Suprapubic skin (tissue), 4 donors: ENCODE data around the gene TMEM174. TPM values are rescaled to one million over a fixed set of nuclear protein-coding genes. Genes with fewer than 3 reads are reported as not detected.

ENCODE experiments used
- DNase-seq, 2 donors: peaks; one replicate each; pipeline ENCODE4 v3.0.0-alpha.2; 2019; ENCODE audit warnings: low spot score in 2 of 2
- H3K27ac ChIP-seq: fragments of 200-600 bp; sonication (generic); one replicate; pipeline ENCODE4 v1.5.1; 2019
- H3K27me3 ChIP-seq: fragments of 200-600 bp; sonication (generic); one replicate; pipeline ENCODE4 v1.5.1; 2019
- H3K36me3 ChIP-seq: fragments of 200-600 bp; sonication (generic); one replicate; pipeline ENCODE4 v1.5.1; 2019
- H3K4me1 ChIP-seq: fragments of 200-600 bp; sonication (generic); one replicate; pipeline ENCODE4 v1.5.1; 2019
- H3K4me3 ChIP-seq: fragments of 200-600 bp; sonication (generic); one replicate; pipeline ENCODE4 v1.5.1; 2019; ENCODE audit warnings: mild to moderate bottlenecking
- H3K9me3 ChIP-seq: fragments of 200-600 bp; sonication (generic); one replicate; pipeline ENCODE4 v1.5.1; 2019
- CTCF ChIP-seq, 2 donors: fragments of 200-600 bp in 1 of 2; fragments of 450-650 bp in 1 of 2; sonication (generic) in 1 of 2; IDR thresholded peaks; one replicate each; pipeline ENCODE4 v1.5.1; 2016 to 2019; ENCODE audit warnings: antibody characterized with exemption in 2 of 2, mild to moderate bottlenecking in 1 of 2, moderate library complexity in 1 of 2
- EP300 ChIP-seq: sonication (generic); formaldehyde crosslinking; IDR thresholded peaks from one replicate; pipeline ENCODE4 v1.6.1; 2017; ENCODE audit warnings: antibody characterized with exemption
- POLR2A ChIP-seq, 2 donors: fragments of 450-650 bp; IDR thresholded peaks; one replicate each; pipeline ENCODE4 v1.6.1; 2017; ENCODE audit warnings: antibody characterized with exemption in 2 of 2, mild to moderate bottlenecking in 2 of 2, moderate library complexity in 2 of 2
- POLR2AphosphoS5 ChIP-seq, 3 donors: sonication (generic); formaldehyde crosslinking; IDR thresholded peaks; one replicate each; pipeline ENCODE4 v1.6.1; 2017; ENCODE audit warnings: antibody characterized with exemption in 3 of 3
- WGBS: methylation state at CpG from one replicate; pipeline ENCODE4 v1.1.5; 2018; 5-methylcytosine and 5-hydroxymethylcytosine counted together
- total RNA-seq, 4 donors: library from RNA; depleted of rRNA; stranded (reverse); fragments of >200 nt; gene quantifications; one replicate each; pipeline ENCODE4 v1.1.0, GENCODE V29; 2016

Gene TMEM174
- total RNA-seq, 4 donors from 2014 or later, result not detected

- Histone ChIP-seq H3K27ac (no peak overlapping the region), H3K36me3 (no peaks in the 10 kb centered on the region), H3K4me3 (no peak overlapping the region), H3K27me3 (peaks cover 26% of the 10 kb centered on the region), H3K4me1 (no peaks in the 10 kb centered on the region), H3K9me3 (no peaks in the 10 kb centered on the region)
- DNase-seq, result no peak
- TF ChIP-seq POLR2A (IDR thresholded peaks at IDR 0.05) (no peak), POLR2AphosphoS5 (IDR thresholded peaks at IDR 0.05) (no peak), CTCF (IDR thresholded peaks at IDR 0.05) (no peak)
- 60% methylated on average over 6 of the region's 9 CpGs for WGBS
Measured at GRCh38 chr5:73183481-73183891, 10.5 kb downstream of the TMEM174 start.

GRCh38 chr5:73186976-73187375 is 14.0 kb downstream of the TMEM174 start:
- TF ChIP-seq POLR2A (IDR thresholded peaks at IDR 0.05) (no peak), CTCF (IDR thresholded peaks at IDR 0.05) (no peak), EP300 (no peak), POLR2AphosphoS5 (IDR thresholded peaks at IDR 0.05) (no peak)

GRCh38 chr5:73188764-73189531 is 16.0 kb downstream of the TMEM174 start:
- Histone ChIP-seq H3K27me3 (peaks cover 8% of the 10 kb centered on the region), H3K4me3 (no peak overlapping the region), H3K4me1 (no peaks in the 10 kb centered on the region), H3K27ac (no peak overlapping the region), H3K9me3 (no peaks in the 10 kb centered on the region), H3K36me3 (no peaks in the 10 kb centered on the region)
- no peak for TF ChIP-seq CTCF (IDR thresholded peaks at IDR 0.05)
- no peak for TF ChIP-seq POLR2AphosphoS5 (IDR thresholded peaks at IDR 0.05)
- no peak for TF ChIP-seq POLR2A (IDR thresholded peaks at IDR 0.05)
- 81% methylated on average over 2 of the region's 2 CpGs for WGBS
- DNase-seq, result no peak

More at GRCh38 chr5:73186976-73187375, 14.0 kb downstream of the TMEM174 start:
- H3K4me3 ChIP-seq, result no peak overlapping the region
- peaks cover 18% of the 10 kb centered on the region for H3K27me3 ChIP-seq
- DNase-seq, result no peak
- no peaks in the 10 kb centered on the region for H3K36me3 ChIP-seq
- 83% methylated on average over 2 of the region's 2 CpGs for WGBS
- no peak overlapping the region for H3K27ac ChIP-seq
- H3K4me1 ChIP-seq, result no peaks in the 10 kb centered on the region
- no peaks in the 10 kb centered on the region for H3K9me3 ChIP-seq

GRCh38 chr5:73189871-73190376 is 16.9 kb downstream of the TMEM174 start:
- H3K4me1 ChIP-seq, result no peaks in the 10 kb centered on the region

More at GRCh38 chr5:73189871-73190376, 16.9 kb downstream of the TMEM174 start:
- TF ChIP-seq CTCF (IDR thresholded peaks at IDR 0.05), result no peak
- no peak for TF ChIP-seq EP300
- no peak for TF ChIP-seq POLR2AphosphoS5 (IDR thresholded peaks at IDR 0.05)
- TF ChIP-seq POLR2A (IDR thresholded peaks at IDR 0.05), result no peak
- DNase-seq, result no peak
- 37% methylated on average over 6 of the region's 6 CpGs for WGBS
- Histone ChIP-seq H3K4me3 (no peak overlapping the region), H3K27me3 (peaks cover 10% of the 10 kb centered on the region), H3K36me3 (no peaks in the 10 kb centered on the region), H3K27ac (no peak overlapping the region), H3K9me3 (no peaks in the 10 kb centered on the region)
